Measurements from ENCODE around the gene ATP6AP1. TPM values are rescaled to one million over a fixed set of nuclear protein-coding genes. Genes with fewer than 3 reads are reported as not detected.

Gene ATP6AP1
- total and polyA plus RNA-seq, 10 of the 15 experiments (the other 5 are each of a cell fraction or from before 2014, with no cell fraction given): 4.5 to 56.4 (median 32.0) TPM

DNA sequence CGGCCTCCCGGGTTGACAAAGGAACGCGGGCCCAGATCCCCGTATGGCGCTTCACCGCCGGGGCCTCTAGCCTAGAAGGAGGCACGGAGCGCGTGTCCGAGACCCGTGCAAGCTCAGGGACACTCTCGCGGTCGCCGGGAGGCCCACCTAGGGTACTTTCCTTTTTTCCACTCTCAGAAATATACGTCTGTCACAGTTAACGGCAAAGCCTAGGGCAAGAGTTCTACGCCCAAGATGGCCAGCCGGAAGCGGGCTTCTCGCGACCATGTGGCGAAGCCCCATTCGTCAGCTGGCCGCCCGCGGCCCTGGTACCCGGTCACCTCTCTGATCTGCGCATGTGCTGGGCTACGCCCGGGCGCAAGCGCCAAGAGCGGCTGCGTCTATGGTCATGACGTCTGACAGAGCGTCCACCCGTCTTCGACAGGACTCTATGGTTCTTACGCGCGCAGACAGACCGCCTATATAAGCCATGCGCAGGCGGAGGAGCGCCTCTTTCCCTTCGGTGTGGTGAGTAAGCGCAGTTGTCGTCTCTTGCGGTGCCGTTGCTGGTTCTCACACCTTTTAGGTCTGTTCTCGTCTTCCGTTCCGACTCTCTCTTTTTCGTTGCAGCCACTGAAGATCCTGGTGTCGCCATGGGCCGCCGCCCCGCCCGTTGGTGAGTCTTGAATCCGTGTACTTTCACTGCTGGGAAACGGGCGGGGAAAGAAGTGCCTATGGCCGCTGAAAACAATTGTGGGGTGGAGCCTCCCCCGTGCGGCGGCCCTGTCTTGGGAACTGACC is 30.4 kb upstream of the ATP6AP1 start, which contains the start of gene RPL10 (continued):
- TF ChIP-seq, protein P1, sequence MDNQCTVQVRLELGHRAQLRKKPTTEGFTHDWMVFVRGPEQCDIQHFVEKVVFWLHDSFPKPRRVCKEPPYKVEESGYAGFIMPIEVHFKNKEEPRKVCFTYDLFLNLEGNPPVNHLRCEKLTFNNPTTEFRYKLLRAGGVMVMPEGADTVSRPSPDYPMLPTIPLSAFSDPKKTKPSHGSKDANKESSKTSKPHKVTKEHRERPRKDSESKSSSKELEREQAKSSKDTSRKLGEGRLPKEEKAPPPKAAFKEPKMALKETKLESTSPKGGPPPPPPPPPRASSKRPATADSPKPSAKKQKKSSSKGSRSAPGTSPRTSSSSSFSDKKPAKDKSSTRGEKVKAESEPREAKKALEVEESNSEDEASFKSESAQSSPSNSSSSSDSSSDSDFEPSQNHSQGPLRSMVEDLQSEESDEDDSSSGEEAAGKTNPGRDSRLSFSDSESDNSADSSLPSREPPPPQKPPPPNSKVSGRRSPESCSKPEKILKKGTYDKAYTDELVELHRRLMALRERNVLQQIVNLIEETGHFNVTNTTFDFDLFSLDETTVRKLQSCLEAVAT (IDR thresholded peaks at IDR 0.05): peak; percentile 86
- no peak for TF ChIP-seq HDAC6 (IDR thresholded peaks at IDR 0.05; ENCODE audit: unreplicated experiment)
- no peak for TF ChIP-seq BRCA1 (IDR thresholded peaks at IDR 0.05; ENCODE audit: low read depth, low read length)
- TF ChIP-seq, protein P2, sequence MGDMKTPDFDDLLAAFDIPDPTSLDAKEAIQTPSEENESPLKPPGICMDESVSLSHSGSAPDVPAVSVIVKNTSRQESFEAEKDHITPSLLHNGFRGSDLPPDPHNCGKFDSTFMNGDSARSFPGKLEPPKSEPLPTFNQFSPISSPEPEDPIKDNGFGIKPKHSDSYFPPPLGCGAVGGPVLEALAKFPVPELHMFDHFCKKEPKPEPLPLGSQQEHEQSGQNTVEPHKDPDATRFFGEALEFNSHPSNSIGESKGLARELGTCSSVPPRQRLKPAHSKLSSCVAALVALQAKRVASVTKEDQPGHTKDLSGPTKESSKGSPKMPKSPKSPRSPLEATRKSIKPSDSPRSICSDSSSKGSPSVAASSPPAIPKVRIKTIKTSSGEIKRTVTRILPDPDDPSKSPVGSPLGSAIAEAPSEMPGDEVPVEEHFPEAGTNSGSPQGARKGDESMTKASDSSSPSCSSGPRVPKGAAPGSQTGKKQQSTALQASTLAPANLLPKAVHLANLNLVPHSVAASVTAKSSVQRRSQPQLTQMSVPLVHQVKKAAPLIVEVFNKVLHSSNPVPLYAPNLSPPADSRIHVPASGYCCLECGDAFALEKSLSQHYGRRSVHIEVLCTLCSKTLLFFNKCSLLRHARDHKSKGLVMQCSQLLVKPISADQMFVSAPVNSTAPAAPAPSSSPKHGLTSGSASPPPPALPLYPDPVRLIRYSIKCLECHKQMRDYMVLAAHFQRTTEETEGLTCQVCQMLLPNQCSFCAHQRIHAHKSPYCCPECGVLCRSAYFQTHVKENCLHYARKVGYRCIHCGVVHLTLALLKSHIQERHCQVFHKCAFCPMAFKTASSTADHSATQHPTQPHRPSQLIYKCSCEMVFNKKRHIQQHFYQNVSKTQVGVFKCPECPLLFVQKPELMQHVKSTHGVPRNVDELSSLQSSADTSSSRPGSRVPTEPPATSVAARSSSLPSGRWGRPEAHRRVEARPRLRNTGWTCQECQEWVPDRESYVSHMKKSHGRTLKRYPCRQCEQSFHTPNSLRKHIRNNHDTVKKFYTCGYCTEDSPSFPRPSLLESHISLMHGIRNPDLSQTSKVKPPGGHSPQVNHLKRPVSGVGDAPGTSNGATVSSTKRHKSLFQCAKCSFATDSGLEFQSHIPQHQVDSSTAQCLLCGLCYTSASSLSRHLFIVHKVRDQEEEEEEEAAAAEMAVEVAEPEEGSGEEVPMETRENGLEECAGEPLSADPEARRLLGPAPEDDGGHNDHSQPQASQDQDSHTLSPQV (IDR thresholded peaks at IDR 0.05): no peak
- TF ChIP-seq, protein P3, sequence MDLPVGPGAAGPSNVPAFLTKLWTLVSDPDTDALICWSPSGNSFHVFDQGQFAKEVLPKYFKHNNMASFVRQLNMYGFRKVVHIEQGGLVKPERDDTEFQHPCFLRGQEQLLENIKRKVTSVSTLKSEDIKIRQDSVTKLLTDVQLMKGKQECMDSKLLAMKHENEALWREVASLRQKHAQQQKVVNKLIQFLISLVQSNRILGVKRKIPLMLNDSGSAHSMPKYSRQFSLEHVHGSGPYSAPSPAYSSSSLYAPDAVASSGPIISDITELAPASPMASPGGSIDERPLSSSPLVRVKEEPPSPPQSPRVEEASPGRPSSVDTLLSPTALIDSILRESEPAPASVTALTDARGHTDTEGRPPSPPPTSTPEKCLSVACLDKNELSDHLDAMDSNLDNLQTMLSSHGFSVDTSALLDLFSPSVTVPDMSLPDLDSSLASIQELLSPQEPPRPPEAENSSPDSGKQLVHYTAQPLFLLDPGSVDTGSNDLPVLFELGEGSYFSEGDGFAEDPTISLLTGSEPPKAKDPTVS (IDR thresholded peaks at IDR 0.05; ENCODE audit: low read depth, low read length): no peak
- peak; percentile 79 for TF ChIP-seq IKZF1 (conservative IDR thresholded peaks at IDR 0.05)
- peak; percentile 98 for TF ChIP-seq POLR2AphosphoS2 (IDR thresholded peaks at IDR 0.05; ENCODE audit: low read depth, low read length)
- TF ChIP-seq SUPT20H (IDR thresholded peaks at IDR 0.05; ENCODE audit: borderline replicate concordance, control insufficient read depth, low read depth, low read length): no peak
- no peak for TF ChIP-seq NFYA (IDR thresholded peaks at IDR 0.05; ENCODE audit: borderline replicate concordance, low read depth, low read length)
- TF ChIP-seq ZNF622 (IDR thresholded peaks at IDR 0.05): no peak
- TF ChIP-seq MEF2B (IDR thresholded peaks at IDR 0.05; ENCODE audit: partially characterized antibody, poor library complexity, severe bottlenecking): no peak
- TF ChIP-seq POLR2AphosphoS5 (IDR thresholded peaks at IDR 0.05; ENCODE audit: low read length): peak; percentile 100
- TF ChIP-seq ZNF24 (IDR thresholded peaks at IDR 0.05): no peak
- TF ChIP-seq MTA2 (IDR thresholded peaks at IDR 0.05; ENCODE audit: low read depth): 0 out of 2 replicates have a peak, but pooled peaks have one; percentile 9
- TF ChIP-seq JUNB (IDR thresholded peaks at IDR 0.05): no peak
- no peak for TF ChIP-seq RCOR1 (conservative IDR thresholded peaks at IDR 0.05; ENCODE audit: low read depth, low read length)
- TF ChIP-seq NFXL1 (IDR thresholded peaks at IDR 0.05; ENCODE audit: borderline replicate concordance): no peak
- TF ChIP-seq KAT2A (conservative IDR thresholded peaks at IDR 0.05; ENCODE audit: control insufficient read depth, low read depth, low read length): no peak
- TF ChIP-seq ZNF384 (IDR thresholded peaks at IDR 0.05; ENCODE audit: borderline replicate concordance, low read depth, low read length): no peak
- TF ChIP-seq TCF12 (IDR thresholded peaks at IDR 0.05; ENCODE audit: low read depth, low read length): 0 out of 2 replicates have a peak, but pooled peaks have one; percentile 69
- peak; percentile 59 for TF ChIP-seq MXI1 (IDR thresholded peaks at IDR 0.05; ENCODE audit: low read depth, low read length)
- TF ChIP-seq CHD1 (IDR thresholded peaks at IDR 0.05; ENCODE audit: low read depth, low read length): peak; percentile 80; the same call in 1 of the 2 replicates
- TF ChIP-seq BCL11A (IDR thresholded peaks at IDR 0.05; ENCODE audit: low read depth, low read length): no peak

Measured in GM12878 (cell line).